GM12874 (cell line): Measurements from ENCODE around the gene PRPF40A.

Experiments
- CTCF ChIP-seq: IDR thresholded peaks from 2 replicates; pipeline ENCODE4 v1.5.1; 2011; ENCODE audit warnings: low read depth, mild to moderate bottlenecking, control low read depth, low read length, moderate library complexity; ENCODE audit not compliant: insufficient read depth

PRPF40A gene

GRCh38 chr2:152603166-152603565 lies 114.1 kb downstream of the PRPF40A start:
- TF ChIP-seq CTCF: no peak

GRCh38 chr2:152602750-152603149 lies 114.5 kb downstream of the PRPF40A start:
- no peak for TF ChIP-seq CTCF
